Bronchial epithelial cell (primary cell): ENCODE measurements around the gene PLCH2. TPM values are rescaled to one million over a fixed set of nuclear protein-coding genes. Genes with fewer than 3 reads are reported as not detected.

Experiments used
- DNase-seq: peaks from one replicate; pipeline ENCODE4 v3.0.0-alpha.2; 2010; ENCODE audit warnings: low read depth
- FAIRE-seq: peaks from 2 replicates; lab custom pipeline; 2011; peaks lifted over from hg19 to GRCh38; lab: Jason Lieb, UNC
- H3K27me3 ChIP-seq: 2 replicates; pipeline ENCODE4 v1.5.1; 2011; ENCODE audit warnings: low read length; ENCODE audit not compliant: control insufficient read depth, insufficient read depth
- H3K36me3 ChIP-seq: 2 replicates; pipeline ENCODE4 v1.5.1; 2011; ENCODE audit warnings: low read length; ENCODE audit not compliant: control insufficient read depth, insufficient read depth
- H3K4me3 ChIP-seq: 2 replicates; pipeline ENCODE4 v1.5.1; 2011; ENCODE audit warnings: mild to moderate bottlenecking, low read depth, low read length, control low read depth
- total RNA-seq: library from RNA; depleted of rRNA; stranded (reverse); fragments of >200 nt; gene quantifications from 2 replicates; pipeline ENCODE4 v1.2.1, GENCODE V29; 2014
- TF ChIP-seq, protein P1 (sequence below): IDR thresholded peaks from 2 replicates; pipeline ENCODE4 v1.5.1; 2011; ENCODE audit warnings: mild to moderate bottlenecking, moderate library complexity, low read length, control low read depth, inconsistent platforms; ENCODE audit not compliant: insufficient read depth, severe bottlenecking

PLCH2 gene
- total RNA-seq, 1 donor from 2014 or later = 64.2 TPM

DNA sequence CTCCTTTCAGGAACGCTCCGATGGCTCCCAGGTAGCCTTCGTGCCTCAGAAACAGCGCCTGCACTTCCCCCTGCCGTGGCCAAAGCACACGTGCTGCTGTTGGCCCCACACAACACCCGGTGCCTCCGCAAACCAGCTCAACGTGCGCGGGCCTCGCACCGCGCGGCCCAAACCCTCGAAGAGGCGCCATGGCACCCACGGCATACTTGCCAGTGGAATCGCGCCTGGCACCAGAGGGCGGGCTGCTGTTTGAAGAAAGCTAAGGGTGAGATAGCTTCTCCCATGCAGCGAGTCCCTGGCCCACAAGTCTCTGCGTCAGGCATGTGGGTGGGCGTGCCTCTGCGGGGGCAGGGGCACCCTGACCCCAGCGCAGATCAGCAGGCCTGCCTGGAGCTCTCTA lies 42.4 kb downstream of the PLCH2 start:
- no peak for FAIRE-seq
- H3K4me3 ChIP-seq = no peak overlapping the region
- TF ChIP-seq, protein P1, sequence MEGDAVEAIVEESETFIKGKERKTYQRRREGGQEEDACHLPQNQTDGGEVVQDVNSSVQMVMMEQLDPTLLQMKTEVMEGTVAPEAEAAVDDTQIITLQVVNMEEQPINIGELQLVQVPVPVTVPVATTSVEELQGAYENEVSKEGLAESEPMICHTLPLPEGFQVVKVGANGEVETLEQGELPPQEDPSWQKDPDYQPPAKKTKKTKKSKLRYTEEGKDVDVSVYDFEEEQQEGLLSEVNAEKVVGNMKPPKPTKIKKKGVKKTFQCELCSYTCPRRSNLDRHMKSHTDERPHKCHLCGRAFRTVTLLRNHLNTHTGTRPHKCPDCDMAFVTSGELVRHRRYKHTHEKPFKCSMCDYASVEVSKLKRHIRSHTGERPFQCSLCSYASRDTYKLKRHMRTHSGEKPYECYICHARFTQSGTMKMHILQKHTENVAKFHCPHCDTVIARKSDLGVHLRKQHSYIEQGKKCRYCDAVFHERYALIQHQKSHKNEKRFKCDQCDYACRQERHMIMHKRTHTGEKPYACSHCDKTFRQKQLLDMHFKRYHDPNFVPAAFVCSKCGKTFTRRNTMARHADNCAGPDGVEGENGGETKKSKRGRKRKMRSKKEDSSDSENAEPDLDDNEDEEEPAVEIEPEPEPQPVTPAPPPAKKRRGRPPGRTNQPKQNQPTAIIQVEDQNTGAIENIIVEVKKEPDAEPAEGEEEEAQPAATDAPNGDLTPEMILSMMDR = no peak
- peaks cover 47% of the 10 kb centered on the region for H3K36me3 ChIP-seq
- H3K27me3 ChIP-seq = no peaks in the 10 kb centered on the region
- no peak for DNase-seq

- TF ChIP-seq, protein P1 = no peak
- no peak for DNase-seq
- Histone ChIP-seq H3K4me3 (no peak overlapping the region), H3K27me3 (no peaks in the 10 kb centered on the region), H3K36me3 (peaks cover 42% of the 10 kb centered on the region)
- FAIRE-seq = no peak
Measured at GRCh38 chr1:2519029-2519685, 43.1 kb downstream of the PLCH2 start.

- Histone ChIP-seq H3K27me3 (no peaks in the 10 kb centered on the region), H3K36me3 (peaks cover 42% of the 10 kb centered on the region), H3K4me3 (no peak overlapping the region)
- TF ChIP-seq, protein P1 = no peak
- FAIRE-seq = no peak
- no peak for DNase-seq
Measured at GRCh38 chr1:2519729-2520128, 43.6 kb downstream of the PLCH2 start.

- Histone ChIP-seq H3K4me3 (no peak overlapping the region), H3K27me3 (no peaks in the 10 kb centered on the region), H3K36me3 (peaks cover 41% of the 10 kb centered on the region)
- FAIRE-seq (no peak), DNase-seq (no peak)
- TF ChIP-seq, protein P1 = no peak
Measured at GRCh38 chr1:2520206-2520605, 44.1 kb downstream of the PLCH2 start.

- DNase-seq (no peak), FAIRE-seq (no peak)
- Histone ChIP-seq H3K27me3 (no peaks in the 10 kb centered on the region), H3K36me3 (peaks cover 37% of the 10 kb centered on the region), H3K4me3 (no peak overlapping the region)
- TF ChIP-seq, protein P1 = no peak
Measured at GRCh38 chr1:2520806-2521205, 44.7 kb downstream of the PLCH2 start.

DNA sequence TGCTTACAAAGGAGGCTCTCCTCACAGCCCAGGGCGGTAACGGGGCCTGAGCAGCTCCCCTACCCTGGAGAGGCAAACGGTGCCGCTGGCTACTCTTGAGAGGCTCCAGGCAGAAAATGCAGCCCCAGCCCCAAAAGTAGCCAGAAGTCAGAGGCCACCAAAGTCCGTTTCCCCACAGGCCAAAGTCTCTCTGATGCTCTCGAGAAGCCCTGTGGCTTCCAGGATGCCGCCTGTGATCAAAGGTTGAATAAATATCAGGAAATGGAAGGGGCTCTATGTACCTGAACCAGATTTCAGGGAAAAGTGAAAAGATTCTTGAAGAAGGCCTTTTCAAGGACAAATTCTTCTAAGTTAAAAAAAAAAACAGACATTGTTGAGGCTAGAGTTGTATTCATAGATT lies 46.1 kb downstream of the PLCH2 start:
- Histone ChIP-seq H3K4me3 (no peak overlapping the region), H3K36me3 (peaks cover 31% of the 10 kb centered on the region), H3K27me3 (no peaks in the 10 kb centered on the region)
- FAIRE-seq (no peak), DNase-seq (no peak)
- TF ChIP-seq, protein P1 = no peak
